Breast epithelium (tissue), 3 donors: Measurements from ENCODE around the gene KIF12.

ENCODE experiments used
- POLR2A ChIP-seq: fragments of 450-650 bp; IDR thresholded peaks from one replicate; pipeline ENCODE4 v1.6.1; 2016; ENCODE audit warnings: antibody characterized with exemption, mild to moderate bottlenecking, moderate library complexity
- TF ChIP-seq, protein P1 (sequence below), 3 donors: fragments of 450-650 bp; IDR thresholded peaks; one replicate each; pipeline ENCODE4 v1.5.1; 2016 to 2017; ENCODE audit warnings: antibody characterized with exemption in 3 of 3, mild to moderate bottlenecking in 3 of 3, moderate library complexity in 3 of 3

DNA sequence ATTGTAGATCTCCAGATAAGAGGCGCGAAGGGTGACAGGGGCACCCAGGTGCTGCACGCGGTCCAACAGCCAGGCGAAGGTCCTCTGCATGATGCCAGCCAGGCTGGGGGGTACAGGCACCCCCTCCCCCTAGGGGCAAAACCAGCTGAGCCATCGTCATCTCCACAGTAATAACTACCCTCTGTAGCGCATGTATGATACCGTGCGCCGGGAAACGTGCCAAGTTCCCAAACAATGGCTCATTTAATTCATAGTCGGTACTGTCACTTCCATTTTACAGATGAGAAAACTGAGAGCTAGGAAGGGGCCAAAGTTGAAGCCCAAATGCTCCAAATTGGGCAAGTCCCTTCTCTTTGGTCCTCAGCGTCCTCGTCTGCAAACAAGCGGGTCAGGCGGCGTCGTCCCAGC lies 1.5 kb downstream of the KIF12 start:
- TF ChIP-seq, protein P1, sequence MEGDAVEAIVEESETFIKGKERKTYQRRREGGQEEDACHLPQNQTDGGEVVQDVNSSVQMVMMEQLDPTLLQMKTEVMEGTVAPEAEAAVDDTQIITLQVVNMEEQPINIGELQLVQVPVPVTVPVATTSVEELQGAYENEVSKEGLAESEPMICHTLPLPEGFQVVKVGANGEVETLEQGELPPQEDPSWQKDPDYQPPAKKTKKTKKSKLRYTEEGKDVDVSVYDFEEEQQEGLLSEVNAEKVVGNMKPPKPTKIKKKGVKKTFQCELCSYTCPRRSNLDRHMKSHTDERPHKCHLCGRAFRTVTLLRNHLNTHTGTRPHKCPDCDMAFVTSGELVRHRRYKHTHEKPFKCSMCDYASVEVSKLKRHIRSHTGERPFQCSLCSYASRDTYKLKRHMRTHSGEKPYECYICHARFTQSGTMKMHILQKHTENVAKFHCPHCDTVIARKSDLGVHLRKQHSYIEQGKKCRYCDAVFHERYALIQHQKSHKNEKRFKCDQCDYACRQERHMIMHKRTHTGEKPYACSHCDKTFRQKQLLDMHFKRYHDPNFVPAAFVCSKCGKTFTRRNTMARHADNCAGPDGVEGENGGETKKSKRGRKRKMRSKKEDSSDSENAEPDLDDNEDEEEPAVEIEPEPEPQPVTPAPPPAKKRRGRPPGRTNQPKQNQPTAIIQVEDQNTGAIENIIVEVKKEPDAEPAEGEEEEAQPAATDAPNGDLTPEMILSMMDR (IDR thresholded peaks at IDR 0.05), result no peak
- no peak for TF ChIP-seq POLR2A
